HepG2 (cell line): Measurements from ENCODE around the gene TNP2. TPM values are rescaled to one million over a fixed set of nuclear protein-coding genes. Genes with fewer than 3 reads are reported as not detected.
A peak's percentile ranks its signal among the peaks of the same experiment; 100 is the strongest.

Source experiments
- AGO1 ChIP-seq: fragments of 200-400 bp; formaldehyde crosslinking; IDR thresholded peaks from 2 replicates; pipeline ENCODE4 v1.6.1; 2017; ENCODE audit warnings: mild to moderate bottlenecking, low read depth, low read length, moderate library complexity; ENCODE audit not compliant: poor library complexity, severe bottlenecking
- ARHGAP35 ChIP-seq: sonication (generic); formaldehyde crosslinking; IDR thresholded peaks from 2 replicates; pipeline ENCODE4 v1.9.0; 2022; ENCODE audit warnings: mild to moderate bottlenecking, inconsistent platforms, moderate library complexity, missing genetic modification reagents, borderline replicate concordance
- BRF2 ChIP-seq: sonication (generic); formaldehyde crosslinking; IDR thresholded peaks from 2 replicates; pipeline ENCODE4 v1.8.1; 2022; ENCODE audit warnings: mild to moderate bottlenecking, missing genetic modification reagents
- CREM ChIP-seq, 2 experiments: sonication (generic) in 1 of 2; formaldehyde crosslinking in 1 of 2; IDR thresholded peaks; 2 replicates each; pipeline versions ENCODE4 v1.4.0 to v1.6.1; 2016 to 2020; ENCODE audit warnings: antibody characterized with exemption in 1 of 2, mild to moderate bottlenecking in 1 of 2, missing genetic modification reagents in 1 of 2
- FUBP1 ChIP-seq: sonication (generic); formaldehyde crosslinking; IDR thresholded peaks from 2 replicates; pipeline ENCODE4 v1.5.1; 2020; ENCODE audit warnings: missing genetic modification reagents, mild to moderate bottlenecking, borderline replicate concordance
- HNF1B ChIP-seq: sonication (generic); formaldehyde crosslinking; IDR thresholded peaks from 2 replicates; pipeline ENCODE4 v1.5.1; 2020; ENCODE audit warnings: mild to moderate bottlenecking, moderate library complexity, missing genetic modification reagents
- TGIF2 ChIP-seq: IDR thresholded peaks from 2 replicates; pipeline ENCODE4 v1.6.1; 2016; ENCODE audit warnings: control low read depth, missing compliant biosample characterization
- ZBTB34 ChIP-seq: sonication (generic); formaldehyde crosslinking; IDR thresholded peaks from 2 replicates; pipeline ENCODE4 v1.8.0; 2022; ENCODE audit warnings: mild to moderate bottlenecking, missing genetic modification reagents
- ZNF160 ChIP-seq: sonication (generic); formaldehyde crosslinking; IDR thresholded peaks from 2 replicates; pipeline ENCODE4 v1.8.0; 2022; ENCODE audit warnings: mild to moderate bottlenecking, inconsistent platforms, missing genetic modification reagents
- ZNF280D ChIP-seq: sonication (generic); formaldehyde crosslinking; IDR thresholded peaks from 2 replicates; pipeline ENCODE4 v1.5.1; 2020; ENCODE audit warnings: mild to moderate bottlenecking, missing genetic modification reagents
- ZNF33A ChIP-seq: sonication (generic); formaldehyde crosslinking; IDR thresholded peaks from 2 replicates; pipeline ENCODE4 v1.5.1; 2020; ENCODE audit warnings: missing genetic modification reagents, mild to moderate bottlenecking, moderate library complexity, borderline replicate concordance
- ZNF598 ChIP-seq: sonication (generic); formaldehyde crosslinking; IDR thresholded peaks from 2 replicates; pipeline ENCODE4 v1.5.1; 2020; ENCODE audit warnings: mild to moderate bottlenecking, missing genetic modification reagents, borderline replicate concordance
- ZNF616 ChIP-seq: sonication (generic); formaldehyde crosslinking; IDR thresholded peaks from 2 replicates; pipeline ENCODE4 v1.5.0; 2020; ENCODE audit warnings: low read depth, mild to moderate bottlenecking, missing genetic modification reagents
- ZNF704 ChIP-seq: sonication (generic); formaldehyde crosslinking; IDR thresholded peaks from 2 replicates; pipeline ENCODE4 v1.8.1; 2023; ENCODE audit warnings: mild to moderate bottlenecking, inconsistent platforms, moderate library complexity, missing genetic modification reagents, borderline replicate concordance
- ZNF775 ChIP-seq: sonication (generic); formaldehyde crosslinking; IDR thresholded peaks from 2 replicates; pipeline ENCODE4 v1.4.0; 2020; ENCODE audit warnings: missing genetic modification reagents, mild to moderate bottlenecking, moderate library complexity, borderline replicate concordance
- polyA plus RNA-seq, 8 experiments: library from polyadenylated mRNA; depleted of rRNA in 3 of 8; stranded (reverse) in 7 of 8; unstranded in 1 of 8; fragments of >200 nt; fragmentation: Illumina TruSeq in 4 of 8; extraction: Trizol in 4 of 8; gene quantifications; 2 replicates each; pipeline versions ENCODE4 v1.2.1 to v1.2.3, GENCODE V29; 2011 to 2016; ENCODE audit warnings: low read depth in 4 of 8, missing spikeins in 1 of 8, mixed read lengths in 1 of 8; ENCODE audit not compliant: insufficient read depth in 1 of 8
- total RNA-seq, 5 experiments: library from RNA; depleted of rRNA; stranded (reverse); fragments of >200 nt; fragmentation: Illumina TruSeq; extraction: Trizol; gene quantifications; 2 replicates each; pipeline ENCODE4 v1.2.3, GENCODE V29; 2016; ENCODE audit warnings: low read depth in 1 of 5

TNP2 gene
- total and polyA plus RNA-seq, 2 of the 13 experiments (the other 11 are each of a cell fraction or from before 2014, with no cell fraction given) = not detected

- TF ChIP-seq ARHGAP35 (CRISPR knock-in tag) (no peak), ZBTB34 (CRISPR knock-in tag) (no peak), ZNF280D (CRISPR knock-in tag) (0 out of 2 replicates have a peak, but pooled peaks have one; percentile 63), CREM (IDR thresholded peaks at IDR 0.05) (no peak), CREM (CRISPR knock-in tag; IDR thresholded peaks at IDR 0.05) (no peak), ZNF598 (CRISPR knock-in tag) (0 out of 2 replicates have a peak, but pooled peaks have one; percentile 53), BRF2 (CRISPR knock-in tag) (no peak), ZNF775 (CRISPR knock-in tag) (no peak), TGIF2 (CRISPR knock-in tag) (no peak), ZNF704 (CRISPR knock-in tag) (no peak), AGO1 (no peak), ZNF33A (CRISPR knock-in tag) (no peak), ZNF616 (CRISPR knock-in tag) (no peak), FUBP1 (CRISPR knock-in tag) (no peak), HNF1B (0 out of 2 replicates have a peak, but pooled peaks have one; percentile 26), ZNF160 (CRISPR knock-in tag) (no peak)
Measured at GRCh38 chr16:11277607-11278337, 8.6 kb upstream of the TNP2 start (continued).
